ENCODE results near the gene HBS1L.

DNA sequence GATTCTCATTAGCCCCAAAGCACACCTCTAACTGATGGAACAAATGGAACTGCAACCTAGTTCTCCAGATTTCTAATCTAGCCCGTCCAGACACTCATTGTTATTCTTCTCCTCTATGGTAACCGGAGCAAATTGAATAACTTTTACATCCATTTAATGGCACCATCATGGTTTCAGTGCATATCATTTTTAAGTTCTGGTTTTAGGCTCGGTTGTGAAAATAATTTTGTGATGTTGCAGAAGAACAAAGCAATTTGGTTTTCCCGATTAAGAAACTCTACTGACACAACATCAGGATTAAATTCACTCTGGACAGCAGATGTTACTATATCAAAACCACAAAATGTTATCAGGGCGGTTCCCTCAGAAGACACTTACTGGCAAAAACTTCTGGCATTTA lies 42.5 kb upstream of the HBS1L start:
- TF ChIP-seq, protein P1, sequence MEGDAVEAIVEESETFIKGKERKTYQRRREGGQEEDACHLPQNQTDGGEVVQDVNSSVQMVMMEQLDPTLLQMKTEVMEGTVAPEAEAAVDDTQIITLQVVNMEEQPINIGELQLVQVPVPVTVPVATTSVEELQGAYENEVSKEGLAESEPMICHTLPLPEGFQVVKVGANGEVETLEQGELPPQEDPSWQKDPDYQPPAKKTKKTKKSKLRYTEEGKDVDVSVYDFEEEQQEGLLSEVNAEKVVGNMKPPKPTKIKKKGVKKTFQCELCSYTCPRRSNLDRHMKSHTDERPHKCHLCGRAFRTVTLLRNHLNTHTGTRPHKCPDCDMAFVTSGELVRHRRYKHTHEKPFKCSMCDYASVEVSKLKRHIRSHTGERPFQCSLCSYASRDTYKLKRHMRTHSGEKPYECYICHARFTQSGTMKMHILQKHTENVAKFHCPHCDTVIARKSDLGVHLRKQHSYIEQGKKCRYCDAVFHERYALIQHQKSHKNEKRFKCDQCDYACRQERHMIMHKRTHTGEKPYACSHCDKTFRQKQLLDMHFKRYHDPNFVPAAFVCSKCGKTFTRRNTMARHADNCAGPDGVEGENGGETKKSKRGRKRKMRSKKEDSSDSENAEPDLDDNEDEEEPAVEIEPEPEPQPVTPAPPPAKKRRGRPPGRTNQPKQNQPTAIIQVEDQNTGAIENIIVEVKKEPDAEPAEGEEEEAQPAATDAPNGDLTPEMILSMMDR (IDR thresholded peaks at IDR 0.05) = no peak
- TF ChIP-seq POLR2A (IDR thresholded peaks at IDR 0.05) = no peak
